DND-41 (cell line): Measurements from ENCODE around the gene CSPG5.

Source experiments
- CTCF ChIP-seq: IDR thresholded peaks from 2 replicates; pipeline ENCODE4 v1.5.1; 2012; ENCODE audit warnings: borderline replicate concordance, low read length, moderate library complexity, mild to moderate bottlenecking; ENCODE audit not compliant: poor library complexity, severe bottlenecking; ENCODE audit errors: extremely low read depth
- EZH2 ChIP-seq: IDR thresholded peaks from 3 replicates; pipeline ENCODE4 v1.6.1; 2012; ENCODE audit warnings: borderline replicate concordance, low read depth, mild to moderate bottlenecking, moderate library complexity, low read length, inconsistent platforms; ENCODE audit not compliant: severe bottlenecking

DNA sequence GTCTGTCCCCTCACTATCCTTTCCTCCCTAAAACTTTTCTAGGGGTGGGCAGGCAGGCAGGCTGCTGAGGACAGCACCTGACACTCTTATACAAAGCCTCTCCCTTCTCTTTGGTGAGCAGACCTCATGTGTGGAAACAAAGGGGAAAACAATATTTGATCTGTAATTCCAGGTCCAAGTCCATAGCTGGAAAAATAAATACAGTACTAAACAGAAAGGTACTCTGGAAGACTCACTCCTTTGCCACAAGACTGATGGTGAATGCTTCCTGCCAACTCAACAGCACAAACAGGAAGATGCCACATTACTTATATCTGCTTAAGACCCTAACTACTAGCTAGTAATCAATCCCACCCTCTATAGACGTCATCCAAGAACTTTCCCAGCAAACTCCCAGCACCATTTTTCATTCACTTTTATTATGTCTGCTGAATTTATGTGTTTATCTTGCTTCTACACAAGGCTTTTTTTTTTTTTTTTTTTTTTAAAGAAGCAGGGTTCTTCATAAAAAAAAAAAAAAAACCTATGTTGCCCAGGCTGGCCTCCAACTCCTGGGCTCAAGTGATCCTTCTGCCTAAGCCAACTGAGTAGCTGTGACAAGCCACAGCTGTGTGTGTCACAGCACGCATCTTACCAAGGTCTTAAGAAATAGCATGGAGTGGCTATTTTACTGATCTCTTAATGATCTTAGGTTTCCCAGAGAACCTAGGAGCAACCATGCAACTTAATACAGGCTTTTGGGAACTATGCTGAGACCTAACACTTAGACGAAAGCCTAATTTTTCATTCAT lies 44.2 kb upstream of the CSPG5 start:
- TF ChIP-seq EZH2 (no peak), CTCF (no peak)
